Lung microvascular endothelial cell (primary cell): ENCODE results near the gene HYDIN. TPM values are rescaled to one million over a fixed set of nuclear protein-coding genes. Genes with fewer than 3 reads are reported as not detected.

ENCODE experiments used
- DNase-seq, 2 donors: peaks; one replicate each; pipeline versions ENCODE4 v3.0.0 to v3.0.0-alpha.2; 2010; ENCODE audit warnings: low read depth in 2 of 2
- total RNA-seq: library from RNA; depleted of rRNA; stranded (reverse); fragments of >200 nt; gene quantifications from 2 replicates; pipeline ENCODE4 v1.2.1, GENCODE V29; 2014

The HYDIN gene
- total RNA-seq, 1 donor from 2014 or later, result not detected

DNA sequence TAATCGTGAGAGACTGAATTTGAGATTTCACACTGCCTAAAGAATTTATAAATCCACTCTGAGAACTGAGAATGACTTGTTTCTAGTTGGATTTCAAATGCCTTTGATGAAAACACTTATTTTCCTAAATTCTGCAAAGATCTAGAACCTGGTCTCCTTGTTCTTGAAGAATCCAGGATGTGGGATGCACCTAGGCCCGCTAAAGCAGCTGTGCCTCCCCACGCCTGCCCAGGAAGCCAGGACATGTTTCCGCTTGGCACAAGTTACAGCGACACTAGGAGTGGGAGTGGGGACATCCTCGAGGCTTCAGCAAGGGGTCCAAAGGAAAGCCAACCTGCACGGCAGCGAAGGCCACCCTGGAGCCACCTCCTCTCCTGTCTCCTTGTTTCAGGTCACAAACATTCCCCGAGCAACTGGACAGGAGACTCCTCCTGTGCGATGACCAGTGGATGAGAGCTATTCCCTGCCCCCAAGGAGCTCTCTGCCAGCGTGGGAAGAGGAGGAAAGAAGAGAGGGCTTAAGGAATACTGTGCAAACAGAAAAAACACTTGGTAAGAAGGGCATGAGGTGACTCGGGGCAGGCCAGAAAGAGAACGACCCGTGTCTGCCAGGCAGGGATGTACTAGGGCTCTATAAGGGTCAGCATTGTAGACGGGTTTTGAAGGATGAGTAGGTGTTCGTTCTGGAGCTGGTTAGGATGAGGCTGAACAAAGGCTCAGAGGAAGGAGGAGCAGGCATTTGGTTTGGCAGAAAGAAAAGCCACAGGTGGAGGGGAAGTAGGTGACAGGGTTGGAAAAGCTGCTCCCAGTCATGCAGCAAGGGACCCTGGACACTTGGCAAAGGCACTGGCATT lies 440.7 kb downstream of the HYDIN start:
- no peak for DNase-seq

DNA sequence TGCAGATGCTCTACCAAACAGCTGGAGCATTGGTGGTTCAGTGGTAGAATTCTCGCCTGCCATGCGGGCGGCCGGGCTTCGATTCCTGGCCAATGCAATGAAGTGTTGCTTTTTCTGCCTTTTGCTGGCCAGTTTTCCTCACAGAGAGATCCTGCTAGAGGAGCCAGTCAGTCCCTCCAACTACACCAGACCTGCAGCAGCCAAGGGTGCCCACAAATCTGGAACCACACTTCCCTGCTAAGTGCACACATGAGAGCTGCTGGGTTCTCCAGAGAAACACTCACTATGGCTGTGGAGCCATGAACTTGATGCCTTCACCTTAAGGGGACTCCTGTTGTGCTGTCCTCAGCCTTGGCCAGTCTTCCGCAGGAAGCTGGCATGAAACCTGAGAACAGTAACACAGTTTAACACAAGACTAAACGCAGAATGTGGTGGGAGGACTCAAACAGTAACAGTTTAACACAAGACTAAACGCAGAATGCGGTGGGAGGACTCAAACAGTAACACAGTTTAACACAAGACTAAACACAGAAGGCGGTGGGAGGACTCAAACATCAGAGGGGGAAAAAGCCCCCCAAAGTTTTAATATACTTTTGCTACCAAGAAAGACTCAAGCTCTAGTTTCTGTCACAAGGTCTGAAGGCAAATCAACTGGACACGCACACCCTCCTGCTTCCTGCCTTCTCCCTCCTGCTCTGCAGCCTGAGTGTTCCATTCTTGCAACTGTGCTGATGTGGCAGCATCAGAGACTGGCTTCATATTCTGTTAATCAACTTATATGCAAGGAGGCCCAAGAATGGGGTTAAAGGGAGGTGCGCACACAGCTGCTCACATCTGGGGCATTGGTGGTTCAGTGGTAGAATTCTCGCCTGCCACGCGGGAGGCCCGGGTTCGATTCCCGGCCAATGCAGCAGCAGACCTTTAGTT lies 441.6 kb downstream of the HYDIN start:
- DNase-seq, result no peak

DNA sequence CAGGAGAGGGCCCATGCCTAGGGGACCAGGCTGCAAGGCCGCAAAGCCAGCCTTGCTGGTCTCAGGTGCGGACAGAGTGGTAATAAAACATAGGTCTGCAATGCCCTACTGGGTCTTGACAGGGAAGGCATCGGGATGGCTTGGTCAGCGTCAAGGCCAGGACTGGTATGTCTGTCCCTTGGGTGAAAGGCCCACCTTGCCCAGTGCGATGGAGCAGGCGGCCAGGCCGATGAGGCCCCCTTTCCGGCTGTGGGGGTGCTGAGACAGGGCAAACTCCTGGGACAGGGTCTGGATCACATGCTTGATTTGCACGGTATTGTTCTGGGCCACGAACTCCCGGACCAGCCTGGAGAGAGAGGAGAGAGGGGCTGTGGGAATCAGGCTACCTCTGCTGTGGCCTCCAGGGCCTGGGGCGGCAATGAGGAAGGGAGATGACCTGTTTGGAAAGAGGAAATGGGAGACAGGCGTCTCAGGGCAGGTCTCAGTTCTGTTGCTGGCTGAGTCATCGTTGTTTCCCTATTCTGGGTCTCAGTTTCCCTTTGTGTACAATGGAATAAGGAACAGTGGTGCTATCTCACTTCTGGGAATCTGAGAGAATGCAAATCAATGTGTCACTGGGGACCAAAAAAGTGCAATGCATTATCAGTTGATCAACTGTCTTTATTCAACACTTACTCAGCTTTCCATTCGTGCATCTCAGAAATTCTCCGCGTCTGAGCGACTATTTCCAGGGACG lies 444.3 kb downstream of the HYDIN start:
- no peak for DNase-seq

DNA sequence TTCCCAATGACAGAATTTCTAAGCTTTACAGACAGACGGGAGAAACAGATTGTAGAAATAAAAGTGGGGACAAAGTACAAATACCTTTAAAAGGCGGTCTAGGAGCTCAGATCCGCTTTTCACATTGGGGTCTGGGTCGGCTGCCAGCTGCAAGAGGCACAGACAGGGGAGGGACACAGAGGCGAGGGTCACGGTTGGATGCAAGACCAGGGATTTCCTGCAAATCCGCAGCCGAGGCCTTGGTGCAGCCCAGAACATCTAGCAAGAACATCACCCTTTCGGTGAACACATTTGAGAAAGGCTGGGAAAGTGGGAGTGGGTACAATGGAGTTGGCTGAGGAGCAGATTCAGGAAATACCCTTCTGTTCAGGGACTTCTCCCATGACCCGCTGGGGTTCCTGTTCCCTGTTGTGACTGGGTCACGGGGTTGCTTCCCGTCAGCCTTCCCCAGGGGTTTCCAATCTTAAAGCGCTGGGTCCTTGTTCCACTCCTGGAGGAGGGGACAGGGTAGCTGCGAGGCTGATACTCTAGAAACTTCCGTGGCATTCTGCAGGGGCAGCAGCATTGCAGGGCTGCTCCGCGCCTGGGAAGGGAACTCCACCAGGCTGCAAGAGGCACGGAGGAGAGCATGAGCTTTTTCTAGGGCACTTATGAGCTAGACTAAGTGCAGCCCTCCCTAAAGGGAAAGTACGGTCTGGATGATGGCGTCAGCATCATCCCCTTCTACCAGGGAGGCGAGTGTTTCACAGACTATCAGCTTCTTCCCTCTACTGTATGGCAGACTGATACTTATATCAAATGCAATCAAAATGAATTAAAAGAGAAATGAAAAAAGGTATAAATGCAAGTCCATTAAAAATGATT lies 445.6 kb downstream of the HYDIN start:
- no peak for DNase-seq

DNA sequence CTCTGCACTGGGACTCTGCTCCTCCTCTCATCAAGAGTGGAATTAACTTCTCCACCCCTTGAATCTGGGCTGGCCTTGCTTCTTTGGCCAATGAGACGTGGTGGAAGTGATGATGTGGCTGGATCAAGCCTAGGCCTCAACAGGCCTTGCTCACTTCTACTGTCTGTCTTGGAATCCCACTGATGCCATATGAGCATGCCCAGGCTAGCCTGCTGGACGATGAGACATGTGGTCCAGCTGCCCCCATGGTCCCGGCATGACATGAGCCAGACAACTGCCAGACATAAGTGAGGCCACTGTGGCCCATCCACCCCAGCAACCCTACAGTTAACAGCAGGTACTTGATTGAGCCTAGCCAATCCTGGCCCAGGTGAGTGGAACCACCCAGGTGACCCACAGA lies 448.3 kb downstream of the HYDIN start:
- no peak for DNase-seq

DNA sequence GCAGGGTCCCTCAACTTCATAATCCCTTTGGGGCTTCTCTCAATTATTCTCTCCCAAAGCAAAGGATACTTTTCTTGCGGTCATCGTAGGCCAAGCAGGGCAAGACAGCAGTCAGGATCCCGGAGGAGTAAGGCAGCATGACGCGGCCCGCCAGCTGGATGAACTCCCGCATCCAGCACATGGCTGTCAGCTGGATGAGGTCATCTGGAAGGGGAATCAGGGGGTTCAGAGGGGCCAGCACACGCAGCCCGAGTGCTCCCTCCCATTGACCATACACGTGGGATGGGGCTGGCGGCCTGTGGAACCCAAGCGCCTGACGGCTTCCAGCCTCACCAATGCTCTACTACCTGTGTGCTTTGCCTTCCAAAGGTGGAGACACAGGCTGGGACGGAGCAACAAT lies 448.7 kb downstream of the HYDIN start:
- DNase-seq, result no peak

DNA sequence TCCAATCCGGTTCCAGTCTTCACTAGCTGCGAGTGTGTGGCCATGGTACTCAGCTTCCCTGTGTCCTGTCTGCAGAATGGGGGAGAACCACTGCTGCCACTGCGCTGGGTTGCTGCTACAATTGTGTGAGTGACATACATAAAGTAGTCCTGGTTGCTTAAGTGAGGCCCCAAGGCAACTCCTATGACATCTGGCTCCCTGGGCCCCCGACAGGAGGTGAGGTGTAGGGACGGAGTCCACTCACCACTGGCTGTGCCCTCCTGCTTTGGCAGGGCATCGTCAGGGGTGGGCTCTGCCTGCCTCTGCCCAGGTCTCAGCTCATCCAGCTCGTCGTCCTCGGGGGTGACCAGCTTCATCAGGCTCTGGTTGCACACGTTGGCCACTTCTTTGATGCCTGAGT lies 450.0 kb downstream of the HYDIN start:
- no peak for DNase-seq

DNA sequence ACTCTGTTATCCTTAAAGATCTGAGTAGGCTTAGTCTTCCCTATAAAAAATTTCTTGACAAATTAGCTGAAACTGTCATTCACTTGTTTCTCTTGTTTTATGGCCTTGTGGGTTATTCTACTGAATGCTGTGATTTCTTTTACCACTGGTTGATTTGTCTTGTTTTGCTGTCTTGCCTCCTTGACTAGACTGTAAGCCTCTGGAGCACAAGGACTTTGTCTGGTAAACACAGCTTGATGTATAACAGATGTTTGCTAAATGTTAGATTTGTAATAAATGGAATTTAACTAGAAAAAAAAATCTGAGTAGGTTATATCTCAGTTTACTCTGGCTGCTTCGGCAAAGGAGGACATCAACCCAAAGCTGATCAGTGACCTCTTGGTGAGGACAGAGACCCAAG lies 451.2 kb downstream of the HYDIN start:
- no peak for DNase-seq

DNA sequence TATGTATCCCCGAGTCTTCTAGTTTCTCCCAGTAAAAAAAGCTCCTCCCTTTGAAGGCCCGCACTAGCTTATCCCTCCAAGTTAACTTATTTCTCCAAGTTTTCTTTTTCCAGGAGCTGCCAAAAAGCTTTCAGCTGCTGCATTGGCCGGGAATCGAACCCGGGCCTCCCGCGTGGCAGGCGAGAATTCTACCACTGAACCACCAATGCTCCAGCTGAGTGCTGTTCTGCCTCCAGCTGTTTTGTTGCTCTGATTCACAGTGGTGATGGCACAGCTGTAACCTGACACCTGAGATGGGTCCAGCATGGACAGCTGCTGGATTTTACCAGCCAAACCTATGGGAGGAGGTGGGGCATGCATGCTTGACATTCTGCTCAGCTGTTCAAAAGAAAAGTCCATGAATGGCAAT lies 451.6 kb downstream of the HYDIN start:
- DNase-seq, result peak; percentile 12 to 76

DNA sequence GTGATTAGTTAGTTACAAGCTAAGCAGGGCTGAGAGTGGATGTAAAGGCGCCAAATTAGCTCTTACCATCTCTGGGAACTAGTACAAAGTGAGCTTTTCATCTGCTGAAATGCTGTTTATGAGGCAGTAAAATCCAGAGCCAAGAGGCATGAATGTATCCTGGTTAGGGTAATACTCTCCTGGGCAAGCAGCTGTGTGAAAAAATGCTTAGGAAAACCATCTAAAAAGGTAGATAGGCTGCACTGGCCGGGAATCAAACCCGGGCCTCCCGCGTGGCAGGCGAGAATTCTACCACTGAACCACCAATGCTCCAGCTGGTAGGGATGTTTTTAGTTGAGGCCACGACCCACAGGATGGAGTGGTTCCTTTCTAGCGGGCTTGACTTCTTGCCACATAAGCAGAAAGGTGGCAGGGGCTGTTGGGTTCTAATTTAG lies 452.5 kb downstream of the HYDIN start:
- peak in 1 of 2 donors; percentile 50 for DNase-seq

DNA sequence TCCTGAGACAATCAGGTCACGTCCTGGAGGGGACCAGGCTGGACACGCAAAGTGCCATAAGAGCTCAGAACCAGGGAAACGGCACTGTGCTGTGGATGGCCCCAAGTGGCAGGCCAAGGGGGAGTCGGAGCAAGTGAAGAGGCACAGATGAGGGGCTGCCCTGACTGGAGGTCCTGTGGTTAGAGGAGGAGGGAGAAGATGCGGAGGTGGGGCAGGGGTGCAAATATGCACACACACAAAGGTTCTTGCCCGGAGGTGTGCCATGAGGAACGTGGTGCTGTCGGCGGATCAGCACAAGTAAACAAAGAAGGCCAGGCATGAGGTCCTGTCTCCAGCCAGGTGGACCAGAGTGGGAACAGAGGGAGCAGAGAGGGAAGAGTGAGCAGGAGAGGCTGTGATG lies 453.0 kb downstream of the HYDIN start:
- no peak for DNase-seq

DNA sequence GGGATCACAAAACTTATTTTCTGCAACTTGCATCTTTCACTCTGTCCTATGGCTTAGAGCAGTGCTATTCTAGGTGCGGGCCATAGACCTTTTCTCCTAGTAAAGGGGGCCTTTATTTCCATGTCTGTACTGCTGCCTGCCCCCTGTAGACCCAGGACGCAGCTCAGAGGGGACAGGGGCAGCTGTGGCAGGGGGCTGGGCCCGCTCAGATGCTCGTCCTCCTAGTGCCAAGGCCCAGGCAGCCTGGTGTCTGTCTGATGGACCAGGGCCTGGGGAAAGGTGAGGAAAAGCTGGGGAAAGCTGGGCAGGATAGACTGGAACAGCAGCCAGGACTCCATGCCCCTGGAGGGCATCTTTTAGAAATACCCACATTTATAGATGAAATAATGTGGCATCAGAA lies 455.1 kb downstream of the HYDIN start:
- no peak for DNase-seq

DNA sequence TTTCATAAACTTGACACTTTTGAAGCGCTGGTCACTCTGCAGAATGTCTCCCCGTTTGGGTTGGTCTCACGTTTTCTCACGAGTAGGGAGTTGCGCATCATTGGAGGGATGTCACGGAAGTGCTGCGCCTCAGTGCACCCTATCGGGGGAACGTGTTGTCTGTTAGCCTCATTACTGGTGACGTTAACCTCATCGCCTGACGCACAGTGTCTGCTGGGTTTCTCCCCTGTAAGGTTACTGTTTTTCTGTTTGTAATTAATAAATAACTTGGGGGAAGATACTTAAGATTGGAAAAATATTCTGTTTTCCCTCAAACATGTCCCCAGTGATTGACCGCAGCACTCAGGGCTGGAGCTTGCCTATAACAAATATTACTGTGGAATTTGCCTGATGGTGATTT lies 456.3 kb downstream of the HYDIN start:
- DNase-seq, result no peak

DNA sequence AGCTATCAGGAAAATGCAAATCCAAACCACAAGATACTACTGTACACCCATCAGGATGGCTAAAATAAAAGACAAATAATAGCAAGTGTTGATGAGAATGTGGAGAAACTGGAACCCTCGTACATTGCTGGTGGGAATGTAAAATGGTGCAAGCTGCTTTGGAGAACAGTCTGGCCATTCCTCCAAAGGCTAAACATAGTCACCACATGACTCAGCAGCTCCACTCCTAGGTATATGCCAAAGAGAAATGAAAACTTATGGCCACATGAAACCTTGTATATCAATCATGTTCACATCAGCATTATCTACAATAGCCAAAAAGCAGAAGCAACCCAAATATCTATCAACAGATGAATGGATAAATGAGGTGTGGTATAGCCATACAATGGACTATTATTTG lies 458.0 kb downstream of the HYDIN start:
- DNase-seq, result peak in 1 of 2 donors; percentile 32

DNA sequence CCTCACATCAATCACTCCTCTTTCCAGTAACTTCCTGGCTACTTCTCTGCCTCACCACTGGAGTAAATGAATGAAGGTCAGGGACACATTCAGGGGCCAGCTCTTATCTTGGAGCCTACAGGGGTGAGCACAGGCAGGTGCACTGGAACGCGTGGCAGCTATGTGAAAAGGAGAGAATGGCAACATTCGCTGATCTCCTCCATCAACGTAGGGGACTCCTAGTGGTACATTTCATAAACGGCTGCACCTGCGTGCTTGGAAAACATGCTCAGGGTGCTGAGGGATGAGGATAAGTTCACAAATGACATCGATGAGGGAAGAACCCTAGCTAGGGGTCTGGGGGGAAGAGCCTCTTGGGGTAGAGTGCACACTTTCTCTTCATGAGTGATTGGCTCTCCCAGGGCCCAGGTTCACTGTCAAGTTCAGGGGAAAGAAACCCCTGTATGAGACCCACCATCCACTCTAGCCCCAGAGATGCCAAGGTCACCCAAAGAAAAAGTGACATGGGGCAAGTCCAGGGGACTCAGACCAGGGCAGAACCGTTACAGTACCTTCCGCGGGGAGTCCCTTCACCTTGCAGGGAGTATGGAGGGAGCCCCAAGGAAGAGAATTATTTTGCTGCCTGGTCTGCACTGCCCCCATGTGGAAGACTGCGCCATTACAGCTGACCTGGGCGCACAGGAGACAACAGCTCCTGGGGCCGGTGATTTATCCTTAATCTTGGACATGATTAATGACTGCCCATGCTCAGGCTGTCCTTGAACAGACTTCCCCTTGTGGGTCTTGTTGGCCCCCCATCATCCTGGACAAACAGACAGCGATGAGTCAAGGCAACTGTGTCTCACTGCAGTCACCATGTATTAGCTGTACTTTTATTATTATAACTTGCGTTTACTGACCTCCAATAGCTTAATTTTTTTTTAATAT lies 459.6 kb downstream of the HYDIN start:
- peak; percentile 52 to 63 for DNase-seq

DNA sequence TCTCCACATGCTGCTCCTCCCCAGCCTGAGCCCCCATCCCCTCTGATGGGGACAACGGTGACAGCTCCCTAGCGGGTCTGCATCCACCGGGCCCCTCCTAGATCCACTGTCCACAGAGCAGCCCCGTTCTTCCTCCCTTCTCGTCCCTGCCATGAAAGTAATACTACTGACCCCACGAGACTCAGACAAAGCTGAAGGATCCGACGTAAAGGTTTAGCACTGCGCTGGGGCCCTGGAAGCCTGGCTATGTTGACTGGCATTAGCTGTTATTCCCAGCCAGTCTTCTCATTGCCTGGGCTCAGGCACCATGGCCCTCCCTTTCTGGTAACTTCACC lies 460.3 kb downstream of the HYDIN start:
- no peak for DNase-seq

DNA sequence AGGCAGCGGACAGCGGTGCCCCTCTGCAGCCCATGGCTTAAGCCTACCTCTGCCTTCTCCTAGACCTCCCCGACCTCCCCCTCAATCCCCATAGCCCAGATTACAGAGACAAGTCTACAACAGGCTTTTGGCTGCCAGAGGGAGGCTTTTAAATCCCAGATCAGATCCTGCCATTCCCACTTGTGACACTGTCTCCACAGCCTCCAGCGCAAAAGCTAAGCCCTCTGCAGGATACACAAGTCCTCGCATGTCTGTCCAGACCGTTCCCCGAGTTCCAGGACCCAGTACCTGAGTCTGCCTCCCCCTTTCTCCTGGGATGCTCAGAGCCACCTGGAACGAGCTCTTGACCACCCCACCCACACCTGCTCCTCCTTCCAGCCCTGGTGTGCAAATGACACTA lies 460.8 kb downstream of the HYDIN start:
- no peak for DNase-seq

DNA sequence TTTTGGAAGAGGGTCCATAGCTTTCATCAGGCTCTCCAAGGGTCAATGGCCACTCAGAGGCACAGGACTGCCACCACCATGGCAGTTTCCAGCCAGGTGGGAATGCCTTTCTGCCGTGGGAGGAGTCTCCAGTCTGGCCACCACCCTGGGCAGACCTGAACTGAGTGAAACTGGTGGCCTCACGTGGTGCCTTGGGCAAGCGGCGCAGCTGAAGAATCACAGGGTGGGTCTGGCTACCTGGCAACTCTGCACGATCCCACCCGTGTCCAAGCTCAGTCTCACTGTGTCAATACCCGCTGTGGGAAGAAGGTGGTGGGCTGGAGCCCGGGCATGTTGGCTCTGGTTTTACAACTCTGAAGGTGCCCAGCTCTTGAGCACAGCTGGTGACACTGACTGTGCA lies 461.4 kb downstream of the HYDIN start:
- no peak for DNase-seq

DNA sequence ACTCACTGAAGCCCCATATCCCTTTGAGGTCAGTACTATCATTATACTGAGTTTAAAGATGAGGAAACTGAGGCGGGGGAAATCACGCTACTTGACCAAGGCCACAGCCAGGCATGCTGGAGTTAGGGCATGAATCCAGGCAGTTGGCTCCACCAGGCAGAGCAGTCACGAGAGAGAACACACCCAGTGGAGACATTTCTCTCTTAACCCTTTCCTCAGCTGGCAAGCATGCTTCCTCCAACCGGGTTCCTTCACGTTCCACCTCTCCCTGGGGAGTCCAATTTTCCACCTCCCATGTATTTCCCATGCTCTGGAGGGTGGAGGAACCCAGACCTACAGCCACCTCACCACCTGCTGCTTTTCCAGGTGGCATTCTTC lies 462.3 kb downstream of the HYDIN start:
- no peak for DNase-seq
